Suprapubic skin (tissue), 3 donors: ENCODE measurements around the gene TEX261.
"Not testable (repeated sequence)": the region's sequence is repeated elsewhere in the genome, so short reads cannot be mapped to it uniquely, and the experiment has no call there.

Experiments used
- POLR2AphosphoS5 ChIP-seq, 3 donors: sonication (generic); formaldehyde crosslinking; IDR thresholded peaks; one replicate each; pipeline ENCODE4 v1.6.1; 2017; ENCODE audit warnings: antibody characterized with exemption in 3 of 3
- TF ChIP-seq, protein P1 (sequence below), 2 donors: fragments of 200-600 bp in 1 of 2; fragments of 450-650 bp in 1 of 2; sonication (generic) in 1 of 2; IDR thresholded peaks; one replicate each; pipeline ENCODE4 v1.5.1; 2016 to 2019; ENCODE audit warnings: antibody characterized with exemption in 2 of 2, mild to moderate bottlenecking in 1 of 2, moderate library complexity in 1 of 2

DNA sequence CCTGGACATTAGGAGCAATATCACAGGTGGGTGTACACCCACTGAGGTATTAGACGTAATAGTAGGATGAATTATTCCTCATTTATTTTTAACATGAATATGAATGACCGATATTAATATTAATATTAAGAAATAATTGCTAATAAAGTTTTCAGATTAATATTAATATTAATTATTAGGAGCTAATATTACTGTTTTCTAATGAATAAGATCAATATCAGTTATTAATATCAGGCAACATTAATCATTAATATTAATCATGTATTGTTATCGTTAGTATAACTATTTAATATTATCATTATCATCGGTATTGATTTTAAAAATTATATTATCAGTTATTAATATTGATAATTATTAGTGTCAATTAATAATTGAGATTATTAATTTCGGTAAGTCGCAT is 25.3 kb upstream of the TEX261 start:
- not testable (repeated sequence) for TF ChIP-seq POLR2AphosphoS5 (IDR thresholded peaks at IDR 0.05)
- TF ChIP-seq, protein P1, sequence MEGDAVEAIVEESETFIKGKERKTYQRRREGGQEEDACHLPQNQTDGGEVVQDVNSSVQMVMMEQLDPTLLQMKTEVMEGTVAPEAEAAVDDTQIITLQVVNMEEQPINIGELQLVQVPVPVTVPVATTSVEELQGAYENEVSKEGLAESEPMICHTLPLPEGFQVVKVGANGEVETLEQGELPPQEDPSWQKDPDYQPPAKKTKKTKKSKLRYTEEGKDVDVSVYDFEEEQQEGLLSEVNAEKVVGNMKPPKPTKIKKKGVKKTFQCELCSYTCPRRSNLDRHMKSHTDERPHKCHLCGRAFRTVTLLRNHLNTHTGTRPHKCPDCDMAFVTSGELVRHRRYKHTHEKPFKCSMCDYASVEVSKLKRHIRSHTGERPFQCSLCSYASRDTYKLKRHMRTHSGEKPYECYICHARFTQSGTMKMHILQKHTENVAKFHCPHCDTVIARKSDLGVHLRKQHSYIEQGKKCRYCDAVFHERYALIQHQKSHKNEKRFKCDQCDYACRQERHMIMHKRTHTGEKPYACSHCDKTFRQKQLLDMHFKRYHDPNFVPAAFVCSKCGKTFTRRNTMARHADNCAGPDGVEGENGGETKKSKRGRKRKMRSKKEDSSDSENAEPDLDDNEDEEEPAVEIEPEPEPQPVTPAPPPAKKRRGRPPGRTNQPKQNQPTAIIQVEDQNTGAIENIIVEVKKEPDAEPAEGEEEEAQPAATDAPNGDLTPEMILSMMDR (IDR thresholded peaks at IDR 0.05) = not testable (repeated sequence)
